ENCODE data around the gene MRPL4. TPM values are rescaled to one million over a fixed set of nuclear protein-coding genes. Genes with fewer than 3 reads are reported as not detected.

Gene MRPL4
- polyA plus RNA-seq, 1 of the 3 experiments (the other 2 are of a cell fraction) = 110 TPM

DNA sequence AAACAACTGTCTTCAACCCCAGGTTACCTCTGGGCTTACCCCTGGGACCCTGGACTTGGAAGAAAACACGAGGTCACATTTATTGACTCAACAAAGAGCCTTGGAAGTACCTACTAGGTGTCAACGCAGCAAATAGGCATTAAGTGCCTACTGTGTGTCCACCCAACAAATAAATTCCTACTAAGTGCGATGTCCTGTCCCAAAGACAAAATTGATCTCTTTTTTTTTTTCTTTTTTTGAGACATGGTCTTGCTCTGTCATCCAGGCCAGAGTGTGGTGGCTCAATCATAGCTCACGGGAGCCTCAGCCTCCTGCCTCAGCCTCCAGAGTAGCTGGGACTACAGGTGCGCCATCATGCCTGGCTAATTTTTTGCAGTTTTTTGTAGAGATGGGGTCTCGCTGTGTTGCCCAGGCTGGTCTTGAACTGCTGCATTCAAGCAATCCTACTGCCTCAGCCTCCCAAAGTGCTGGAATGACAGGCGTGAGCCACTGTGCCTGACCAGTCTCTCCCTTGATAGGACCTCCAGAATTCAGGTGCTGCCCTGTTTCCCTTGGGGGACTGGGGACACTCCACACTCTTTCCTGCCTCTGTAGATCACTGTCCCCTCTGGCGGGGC is 20.3 kb upstream of the MRPL4 start (continued):
- TF ChIP-seq GATA2 (CRISPR knock-in tag; IDR thresholded peaks at IDR 0.05) = no peak
- TF ChIP-seq CHD2 (IDR thresholded peaks at IDR 0.05; ENCODE audit: low read length, partially characterized antibody) = no peak

DNA sequence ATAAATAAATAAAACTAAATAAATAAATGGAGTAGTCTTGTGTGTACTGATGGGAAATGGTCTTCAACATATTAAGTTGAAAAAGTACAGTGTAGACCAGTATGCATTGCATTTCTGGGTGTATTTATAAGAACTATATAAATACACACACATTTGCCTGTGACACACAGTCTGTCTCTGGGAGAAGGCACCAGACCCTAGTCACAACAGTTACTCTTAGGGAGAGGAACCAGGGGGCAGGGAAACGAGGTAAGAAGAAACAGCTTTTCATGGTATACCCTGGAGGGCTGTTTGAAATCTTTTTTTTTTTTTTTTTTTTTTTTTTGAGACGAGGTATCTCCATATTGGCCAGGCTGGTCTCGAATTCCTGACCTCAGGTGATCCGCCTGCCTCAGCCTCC is 18.1 kb upstream of the MRPL4 start:
- Histone ChIP-seq H3K4me2 (no peak overlapping the region), H3K9ac (no peak overlapping the region), H4K20me1 (ENCODE audit: insufficient read depth) (0 out of 2 replicates have a peak, but pooled peaks cover 4% of the 10 kb centered on the region), H3K27me3 (ENCODE audit: insufficient read depth) (no peaks in the 10 kb centered on the region), H3K79me2 (ENCODE audit: insufficient read depth) (peaks cover 10% of the 10 kb centered on the region; the same call in 1 of the 2 replicates), H3K36me3 (replicated peaks in 1 of 2; ENCODE audit: control insufficient read depth in 1 of 2, insufficient read depth in 2 of 2, low read length in 1 of 2) (no peaks in the 10 kb centered on the region), H3K27ac (ENCODE audit: low read depth in 2 of 2, low read length in 1 of 2) (no peak overlapping the region), H3K9me3 (no peaks in the 10 kb centered on the region), H3K4me1 (ENCODE audit: control insufficient read depth in 1 of 2, insufficient read depth in 2 of 2, low read depth in 1 of 2, low read length in 1 of 2) (peaks cover 0 to 9% of the 10 kb centered on the region in 2 experiments; a peak in 1 of 4 replicates), H3K4me3 (ENCODE audit: low read depth in 2 of 2, low read length in 1 of 2) (no peak overlapping the region), H2AFZ (ENCODE audit: low read depth) (no peak overlapping the region), H3F3A (replicated peaks; ENCODE audit: insufficient read depth) (peaks cover 4% of the 10 kb centered on the region), H3K9me2 (no peaks in the 10 kb centered on the region)
- DNase-seq = no peak
- TF ChIP-seq ELF1 (IDR thresholded peaks at IDR 0.05) = no peak
- TF ChIP-seq GABPA (IDR thresholded peaks at IDR 0.05; ENCODE audit: low read depth) = no peak
- no peak for TF ChIP-seq FOSL2 (IDR thresholded peaks at IDR 0.05; ENCODE audit: borderline replicate concordance, low read depth)
- TF ChIP-seq, protein P1, sequence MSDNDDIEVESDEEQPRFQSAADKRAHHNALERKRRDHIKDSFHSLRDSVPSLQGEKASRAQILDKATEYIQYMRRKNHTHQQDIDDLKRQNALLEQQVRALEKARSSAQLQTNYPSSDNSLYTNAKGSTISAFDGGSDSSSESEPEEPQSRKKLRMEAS (IDR thresholded peaks at IDR 0.05; ENCODE audit: low read depth) = no peak
- TF ChIP-seq, protein P2, sequence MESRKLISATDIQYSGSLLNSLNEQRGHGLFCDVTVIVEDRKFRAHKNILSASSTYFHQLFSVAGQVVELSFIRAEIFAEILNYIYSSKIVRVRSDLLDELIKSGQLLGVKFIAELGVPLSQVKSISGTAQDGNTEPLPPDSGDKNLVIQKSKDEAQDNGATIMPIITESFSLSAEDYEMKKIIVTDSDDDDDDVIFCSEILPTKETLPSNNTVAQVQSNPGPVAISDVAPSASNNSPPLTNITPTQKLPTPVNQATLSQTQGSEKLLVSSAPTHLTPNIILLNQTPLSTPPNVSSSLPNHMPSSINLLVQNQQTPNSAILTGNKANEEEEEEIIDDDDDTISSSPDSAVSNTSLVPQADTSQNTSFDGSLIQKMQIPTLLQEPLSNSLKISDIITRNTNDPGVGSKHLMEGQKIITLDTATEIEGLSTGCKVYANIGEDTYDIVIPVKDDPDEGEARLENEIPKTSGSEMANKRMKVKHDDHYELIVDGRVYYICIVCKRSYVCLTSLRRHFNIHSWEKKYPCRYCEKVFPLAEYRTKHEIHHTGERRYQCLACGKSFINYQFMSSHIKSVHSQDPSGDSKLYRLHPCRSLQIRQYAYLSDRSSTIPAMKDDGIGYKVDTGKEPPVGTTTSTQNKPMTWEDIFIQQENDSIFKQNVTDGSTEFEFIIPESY (IDR thresholded peaks at IDR 0.05; ENCODE audit: borderline replicate concordance, low read depth) = no peak
- TF ChIP-seq SMC3 (IDR thresholded peaks at IDR 0.05; ENCODE audit: low read depth, low read length) = no peak
- TF ChIP-seq TCF12 (IDR thresholded peaks at IDR 0.05) = no peak
- no peak for TF ChIP-seq FOXJ3 (CRISPR knock-in tag; IDR thresholded peaks at IDR 0.05)
- no peak for TF ChIP-seq RAD21 (IDR thresholded peaks at IDR 0.05; ENCODE audit: low read length)
- 75% methylated on average over 4 of the region's 4 CpGs for WGBS (ENCODE audit: low lambda C conversion rate)
- POLR2A ChIA-PET = no interaction called here
- CTCF ChIA-PET = interaction anchor here (5.1 kb wide), 1 partner anchor 16 kb away, joined by 31 read pairs; no protein-coding TSS in a partner anchor

DNA sequence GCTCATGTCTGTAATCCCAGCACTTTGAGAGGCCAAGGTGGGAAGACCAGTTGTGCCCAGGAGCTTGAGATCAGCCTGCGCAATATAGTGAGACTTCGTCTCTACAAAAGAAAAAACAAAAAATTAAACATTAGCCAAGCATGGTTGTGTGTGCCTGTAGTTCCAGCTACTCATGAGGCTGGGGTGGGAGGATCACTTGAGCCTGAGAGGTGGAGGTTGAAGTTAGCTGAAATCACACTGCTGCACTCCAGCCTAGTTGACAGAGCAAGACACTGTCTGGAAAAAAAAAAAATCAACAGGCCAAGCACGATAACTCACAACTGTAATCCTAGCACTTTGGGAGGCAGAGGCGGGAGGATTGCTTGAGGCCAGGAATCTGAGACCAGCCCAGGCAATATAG is 17.0 kb upstream of the MRPL4 start:
- no peak overlapping the region for H3K4me2 ChIP-seq
- ChIA-PET POLR2A (no interaction called here), CTCF (interaction anchor here (5.1 kb wide), 1 partner anchor 15 kb away, joined by 31 read pairs; no protein-coding TSS in a partner anchor)
- H3K36me3 ChIP-seq (replicated peaks in 1 of 2; ENCODE audit: control insufficient read depth in 1 of 2, insufficient read depth in 2 of 2, low read length in 1 of 2) = no peaks in the 10 kb centered on the region
- H3K27ac ChIP-seq (ENCODE audit: low read depth in 2 of 2, low read length in 1 of 2) = no peak overlapping the region
- no peak overlapping the region for H3K4me3 ChIP-seq (ENCODE audit: low read depth in 2 of 2, low read length in 1 of 2)
- no peaks in the 10 kb centered on the region for H3K27me3 ChIP-seq (ENCODE audit: insufficient read depth)
- no peaks in the 10 kb centered on the region for H3K9me2 ChIP-seq
- H3K79me2 ChIP-seq (ENCODE audit: insufficient read depth) = peaks cover 4% of the 10 kb centered on the region; the same call in 1 of the 2 replicates
- H3K9ac ChIP-seq = no peak overlapping the region
- no peaks in the 10 kb centered on the region for H4K20me1 ChIP-seq (ENCODE audit: insufficient read depth)
- no peak for DNase-seq
- H3F3A ChIP-seq (replicated peaks; ENCODE audit: insufficient read depth) = peaks cover 4% of the 10 kb centered on the region
- peaks cover 0 to 6% of the 10 kb centered on the region in 2 experiments; a peak in 1 of 4 replicates for H3K4me1 ChIP-seq (ENCODE audit: control insufficient read depth in 1 of 2, insufficient read depth in 2 of 2, low read depth in 1 of 2, low read length in 1 of 2)
- no peaks in the 10 kb centered on the region for H3K9me3 ChIP-seq
- no peak overlapping the region for H2AFZ ChIP-seq (ENCODE audit: low read depth)
- WGBS (ENCODE audit: low lambda C conversion rate) = 81% methylated on average over 4 of the region's 4 CpGs
- TF ChIP-seq, protein P3, sequence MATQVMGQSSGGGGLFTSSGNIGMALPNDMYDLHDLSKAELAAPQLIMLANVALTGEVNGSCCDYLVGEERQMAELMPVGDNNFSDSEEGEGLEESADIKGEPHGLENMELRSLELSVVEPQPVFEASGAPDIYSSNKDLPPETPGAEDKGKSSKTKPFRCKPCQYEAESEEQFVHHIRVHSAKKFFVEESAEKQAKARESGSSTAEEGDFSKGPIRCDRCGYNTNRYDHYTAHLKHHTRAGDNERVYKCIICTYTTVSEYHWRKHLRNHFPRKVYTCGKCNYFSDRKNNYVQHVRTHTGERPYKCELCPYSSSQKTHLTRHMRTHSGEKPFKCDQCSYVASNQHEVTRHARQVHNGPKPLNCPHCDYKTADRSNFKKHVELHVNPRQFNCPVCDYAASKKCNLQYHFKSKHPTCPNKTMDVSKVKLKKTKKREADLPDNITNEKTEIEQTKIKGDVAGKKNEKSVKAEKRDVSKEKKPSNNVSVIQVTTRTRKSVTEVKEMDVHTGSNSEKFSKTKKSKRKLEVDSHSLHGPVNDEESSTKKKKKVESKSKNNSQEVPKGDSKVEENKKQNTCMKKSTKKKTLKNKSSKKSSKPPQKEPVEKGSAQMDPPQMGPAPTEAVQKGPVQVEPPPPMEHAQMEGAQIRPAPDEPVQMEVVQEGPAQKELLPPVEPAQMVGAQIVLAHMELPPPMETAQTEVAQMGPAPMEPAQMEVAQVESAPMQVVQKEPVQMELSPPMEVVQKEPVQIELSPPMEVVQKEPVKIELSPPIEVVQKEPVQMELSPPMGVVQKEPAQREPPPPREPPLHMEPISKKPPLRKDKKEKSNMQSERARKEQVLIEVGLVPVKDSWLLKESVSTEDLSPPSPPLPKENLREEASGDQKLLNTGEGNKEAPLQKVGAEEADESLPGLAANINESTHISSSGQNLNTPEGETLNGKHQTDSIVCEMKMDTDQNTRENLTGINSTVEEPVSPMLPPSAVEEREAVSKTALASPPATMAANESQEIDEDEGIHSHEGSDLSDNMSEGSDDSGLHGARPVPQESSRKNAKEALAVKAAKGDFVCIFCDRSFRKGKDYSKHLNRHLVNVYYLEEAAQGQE (IDR thresholded peaks at IDR 0.05; ENCODE audit: low read depth, low read length) = no peak
- TF ChIP-seq GATA2 (CRISPR knock-in tag; IDR thresholded peaks at IDR 0.05) (no peak), MXI1 (IDR thresholded peaks at IDR 0.05; ENCODE audit: low read depth, low read length) (no peak), POLR2AphosphoS5 (IDR thresholded peaks at IDR 0.05; ENCODE audit: low read depth, low read length) (no peak), CHD2 (IDR thresholded peaks at IDR 0.05; ENCODE audit: low read length, partially characterized antibody) (no peak), YY1 (IDR thresholded peaks at IDR 0.05; ENCODE audit: low read depth) (no peak), SIN3A (IDR thresholded peaks at IDR 0.05; ENCODE audit: borderline replicate concordance, low read depth, low read length) (no peak)
- TF ChIP-seq, protein P4, sequence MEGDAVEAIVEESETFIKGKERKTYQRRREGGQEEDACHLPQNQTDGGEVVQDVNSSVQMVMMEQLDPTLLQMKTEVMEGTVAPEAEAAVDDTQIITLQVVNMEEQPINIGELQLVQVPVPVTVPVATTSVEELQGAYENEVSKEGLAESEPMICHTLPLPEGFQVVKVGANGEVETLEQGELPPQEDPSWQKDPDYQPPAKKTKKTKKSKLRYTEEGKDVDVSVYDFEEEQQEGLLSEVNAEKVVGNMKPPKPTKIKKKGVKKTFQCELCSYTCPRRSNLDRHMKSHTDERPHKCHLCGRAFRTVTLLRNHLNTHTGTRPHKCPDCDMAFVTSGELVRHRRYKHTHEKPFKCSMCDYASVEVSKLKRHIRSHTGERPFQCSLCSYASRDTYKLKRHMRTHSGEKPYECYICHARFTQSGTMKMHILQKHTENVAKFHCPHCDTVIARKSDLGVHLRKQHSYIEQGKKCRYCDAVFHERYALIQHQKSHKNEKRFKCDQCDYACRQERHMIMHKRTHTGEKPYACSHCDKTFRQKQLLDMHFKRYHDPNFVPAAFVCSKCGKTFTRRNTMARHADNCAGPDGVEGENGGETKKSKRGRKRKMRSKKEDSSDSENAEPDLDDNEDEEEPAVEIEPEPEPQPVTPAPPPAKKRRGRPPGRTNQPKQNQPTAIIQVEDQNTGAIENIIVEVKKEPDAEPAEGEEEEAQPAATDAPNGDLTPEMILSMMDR (IDR thresholded peaks at IDR 0.05) = no peak
